GM19372 (cell line): ENCODE measurements around the gene PROM2.
"Not testable (repeated sequence)": the region's sequence is repeated elsewhere in the genome, so short reads cannot be mapped to it uniquely, and the experiment has no call there.

Experiments
- ATAC-seq: cut with Tn5 transposase; IDR thresholded peaks from one replicate; pipeline ENCODE4 v1.9.1; 2021; ENCODE audit warnings: mild to moderate bottlenecking, low read depth, moderate library complexity; ENCODE audit not compliant: unreplicated experiment

Gene PROM2

GRCh38 chr2:95274291-95275150 lies at the start of gene PROM2:
Gene PROM2, plus strand, starts transcription at chr2:95274449. Its CDS starts 137 bp downstream, at chr2:95274586.
- no peak for ATAC-seq

GRCh38 chr2:95225658-95226057 lies 48.6 kb upstream of the PROM2 start:
- ATAC-seq = no peak

- ATAC-seq = no peak
Measured at GRCh38 chr2:95231723-95232122, 42.5 kb upstream of the PROM2 start.

- ATAC-seq = no peak
Measured at GRCh38 chr2:95232232-95232631, 42.0 kb upstream of the PROM2 start.

- no peak for ATAC-seq
Measured at GRCh38 chr2:95234286-95234785, 39.9 kb upstream of the PROM2 start.

- no peak for ATAC-seq
Measured at GRCh38 chr2:95234816-95235215, 39.4 kb upstream of the PROM2 start.

- no peak for ATAC-seq
Measured at GRCh38 chr2:95238131-95238530, 36.1 kb upstream of the PROM2 start.

GRCh38 chr2:95240091-95240490 lies 34.2 kb upstream of the PROM2 start:
- no peak for ATAC-seq

GRCh38 chr2:95240556-95240955 lies 33.7 kb upstream of the PROM2 start:
- ATAC-seq = no peak

GRCh38 chr2:95242084-95242483 lies 32.2 kb upstream of the PROM2 start:
- not testable (repeated sequence) for ATAC-seq

GRCh38 chr2:95258271-95258670 lies 16.0 kb upstream of the PROM2 start:
- ATAC-seq = no peak

- ATAC-seq = no peak
Measured at GRCh38 chr2:95260028-95261023, 13.9 kb upstream of the PROM2 start.

GRCh38 chr2:95261602-95262001 lies 12.6 kb upstream of the PROM2 start:
- ATAC-seq = no peak

GRCh38 chr2:95262896-95263542 lies 11.2 kb upstream of the PROM2 start:
- ATAC-seq = no peak

GRCh38 chr2:95264624-95265023 lies 9.6 kb upstream of the PROM2 start:
- ATAC-seq = no peak

- ATAC-seq = no peak
Measured at GRCh38 chr2:95265182-95265581, 9.1 kb upstream of the PROM2 start.

GRCh38 chr2:95266781-95267430 lies 7.3 kb upstream of the PROM2 start:
- ATAC-seq = no peak

- no peak for ATAC-seq
Measured at GRCh38 chr2:95267458-95268210, 6.6 kb upstream of the PROM2 start.
